Stimulated activated CD4-positive, alpha-beta T cell treated with anti-CD3 and anti-CD28 coated beads, Interleukin-1b, Interleukin-23, amount 100 ng/mL, for 48 hours (primary cell): ENCODE measurements around the gene PRKG1.
"Not testable (repeated sequence)": the region's sequence is repeated elsewhere in the genome, so short reads cannot be mapped to it uniquely, and the experiment has no call there.

Source experiments
- DNase-seq: peaks from one replicate; pipeline ENCODE4 v3.0.0-alpha.2; 2020

The PRKG1 gene

GRCh38 chr10:51672039-51672535 is 597.8 kb downstream of the PRKG1 start:
- DNase-seq, result no peak

- no peak for DNase-seq
Observed at GRCh38 chr10:51675088-51675487, 600.8 kb downstream of the PRKG1 start.

GRCh38 chr10:51679841-51680240 is 605.6 kb downstream of the PRKG1 start:
- no peak for DNase-seq

- no peak for DNase-seq
Observed at GRCh38 chr10:51683031-51683691, 608.9 kb downstream of the PRKG1 start.

GRCh38 chr10:51685768-51686167 is 611.5 kb downstream of the PRKG1 start:
- no peak for DNase-seq

- DNase-seq, result no peak
Observed at GRCh38 chr10:51687296-51687695, 613.0 kb downstream of the PRKG1 start.

- not testable (repeated sequence) for DNase-seq
Observed at GRCh38 chr10:51688826-51689225, 614.5 kb downstream of the PRKG1 start.

GRCh38 chr10:51689536-51689935 is 615.2 kb downstream of the PRKG1 start:
- DNase-seq, result no peak

- DNase-seq, result no peak
Observed at GRCh38 chr10:51691135-51691534, 616.8 kb downstream of the PRKG1 start.

GRCh38 chr10:51694086-51694768 is 619.9 kb downstream of the PRKG1 start:
- DNase-seq, result no peak

- no peak for DNase-seq
Observed at GRCh38 chr10:51696251-51696650, 622.0 kb downstream of the PRKG1 start.

- DNase-seq, result peak; percentile 1
Observed at GRCh38 chr10:51698473-51699063, 624.3 kb downstream of the PRKG1 start.

- DNase-seq, result no peak
Observed at GRCh38 chr10:51699145-51699474, 624.8 kb downstream of the PRKG1 start.

- peak; percentile 91 for DNase-seq
Observed at GRCh38 chr10:51699475-51700227, 625.4 kb downstream of the PRKG1 start, which contains the start of gene CSTF2T. Gene CSTF2T, minus strand, starts transcription at chr10:51699595. Its CDS starts 46 bp downstream, at chr10:51699549.

- DNase-seq, result peak; percentile 22
Observed at GRCh38 chr10:51700228-51700817, 626.0 kb downstream of the PRKG1 start.

GRCh38 chr10:51705774-51706173 is 631.5 kb downstream of the PRKG1 start:
- DNase-seq, result no peak

- no peak for DNase-seq
Observed at GRCh38 chr10:51706225-51706624, 631.9 kb downstream of the PRKG1 start.

- no peak for DNase-seq
Observed at GRCh38 chr10:51707392-51707791, 633.1 kb downstream of the PRKG1 start.

- DNase-seq, result no peak
Observed at GRCh38 chr10:51707821-51708424, 633.6 kb downstream of the PRKG1 start.

GRCh38 chr10:51708609-51709008 is 634.3 kb downstream of the PRKG1 start:
- no peak for DNase-seq

GRCh38 chr10:51709324-51709972 is 635.2 kb downstream of the PRKG1 start:
- DNase-seq, result no peak

GRCh38 chr10:51711519-51711891 is 637.2 kb downstream of the PRKG1 start:
- no peak for DNase-seq
